GM12878 (cell line): ENCODE results near the gene FAM229A. TPM values are rescaled to one million over a fixed set of nuclear protein-coding genes. Genes with fewer than 3 reads are reported as not detected.

Source experiments
- ATAC-seq: fragments of 200-7000 bp; cut with Tn5 transposase; 3 replicates; pipeline ENCODE4 v1.9.1; 2020; ENCODE audit warnings: mild to moderate bottlenecking, moderate library complexity
- BruUV-seq: library from RNA; stranded (reverse); fragments of 400-500 nt; replicated peaks from 2 replicates; lab custom pipeline; 2021; lab: Mats Ljungman, UMichigan
- CTCF ChIA-PET: fragments of 300-600 bp; sonication (Branson Sonifier 250); formaldehyde crosslinking; extraction: SDS; loops from one replicate; lab custom pipeline; 2021; ENCODE audit warnings: inconsistent platforms; lab: Yijun Ruan, JAX
- POLR2A ChIA-PET: fragments of 350-600 bp; formaldehyde crosslinking; extraction: SDS; loops from one replicate; lab custom pipeline; 2021; ENCODE audit warnings: inconsistent platforms; lab: Charles Lee
- RAD21 ChIA-PET: fragments of 300-600 bp; sonication (Branson Sonifier 250); formaldehyde crosslinking; loops from one replicate; lab custom pipeline; 2023; ENCODE audit warnings: antibody characterized with exemption; ENCODE audit not compliant: unreplicated experiment; lab: Charles Lee
- SMC1A ChIA-PET: fragments of 300-600 bp; sonication (Branson Sonifier 250); formaldehyde crosslinking; loops from one replicate; lab custom pipeline; 2023; ENCODE audit not compliant: unreplicated experiment, uncharacterized antibody; lab: Charles Lee
- DNase-seq: peaks from one replicate; pipeline ENCODE4 v3.0.0-alpha.2; 2011; ENCODE audit warnings: low read depth, low spot score
- FAIRE-seq: peaks from 3 replicates; lab custom pipeline; 2011; peaks lifted over from hg19 to GRCh38; lab: Jason Lieb, UNC
- H2AFZ ChIP-seq: 2 replicates; pipeline ENCODE4 v1.6.0; 2011; ENCODE audit warnings: low read depth, low read length, control low read depth; ENCODE audit not compliant: control insufficient read depth
- H3K27ac ChIP-seq: 2 replicates; pipeline ENCODE4 v1.5.1; 2011; ENCODE audit warnings: control low read depth; ENCODE audit not compliant: control insufficient read depth, insufficient read depth
- H3K27me3 ChIP-seq, 2 experiments: replicated peaks in 1 of 2; 2 replicates each; pipeline versions ENCODE4 v1.6.0 to v1.6.1; 2011; ENCODE audit warnings: low read length in 1 of 2; ENCODE audit not compliant: control insufficient read depth in 2 of 2, insufficient read depth in 2 of 2
- H3K36me3 ChIP-seq, 2 experiments: 2 replicates each; pipeline ENCODE4 v1.5.1; 2011; ENCODE audit warnings: low read length in 1 of 2; ENCODE audit not compliant: control insufficient read depth in 2 of 2, insufficient read depth in 2 of 2
- H3K4me1 ChIP-seq: 2 replicates; pipeline ENCODE4 v1.6.1; 2011; ENCODE audit warnings: mild to moderate bottlenecking, low read length, moderate library complexity, mixed read lengths; ENCODE audit not compliant: control insufficient read depth, insufficient read depth
- H3K4me2 ChIP-seq: 2 replicates; pipeline ENCODE4 v1.6.0; 2011; ENCODE audit warnings: control low read depth; ENCODE audit not compliant: control insufficient read depth, insufficient read depth
- H3K4me3 ChIP-seq: fragments of 200-600 bp; sonication (generic); 2 replicates; pipeline ENCODE4 v1.5.1; 2016
- H3K79me2 ChIP-seq: 2 replicates; pipeline ENCODE4 v1.6.0; 2011; ENCODE audit warnings: low read length; ENCODE audit not compliant: control insufficient read depth, insufficient read depth
- H3K9ac ChIP-seq: 2 replicates; pipeline ENCODE4 v1.8.0; 2011; ENCODE audit warnings: low read length, control low read depth, mixed read lengths; ENCODE audit not compliant: control insufficient read depth, insufficient read depth
- H3K9me3 ChIP-seq: replicated peaks from 3 replicates; pipeline ENCODE4 v1.5.1; 2011; ENCODE audit warnings: mild to moderate bottlenecking, low read length; ENCODE audit not compliant: control insufficient read depth, insufficient read depth
- H4K20me1 ChIP-seq: 2 replicates; pipeline ENCODE4 v1.6.0; 2011; ENCODE audit not compliant: control insufficient read depth, insufficient read depth
- HSF1 ChIP-seq: fragments of 150-350 bp; IDR thresholded peaks from 2 replicates; pipeline ENCODE4 v1.6.1; 2014; ENCODE audit warnings: mild to moderate bottlenecking, low read depth, low read length
- IKZF1 ChIP-seq: fragments of 450-650 bp; conservative IDR thresholded peaks from 2 replicates; pipeline ENCODE4 v1.6.1; 2017; ENCODE audit warnings: antibody characterized with exemption, mild to moderate bottlenecking
- IRF5 ChIP-seq: fragments of 450-650 bp; IDR thresholded peaks from 2 replicates; pipeline ENCODE4 v1.6.1; 2017; ENCODE audit warnings: borderline replicate concordance
- MEF2A ChIP-seq: IDR thresholded peaks from 2 replicates; pipeline ENCODE4 v1.6.1; 2011; ENCODE audit warnings: low read depth, mild to moderate bottlenecking, low read length, moderate library complexity; ENCODE audit not compliant: insufficient read depth
- RUNX3 ChIP-seq: IDR thresholded peaks from 2 replicates; pipeline ENCODE4 v1.6.1; 2012; ENCODE audit warnings: low read length, inconsistent platforms
- SP1 ChIP-seq: IDR thresholded peaks from one replicate; pipeline ENCODE4 v1.6.1; 2011; ENCODE audit warnings: low read depth, low read length
- SUZ12 ChIP-seq: fragments of 200-600 bp; sonication (generic); IDR thresholded peaks from one replicate; pipeline ENCODE4 v1.6.1; 2018; ENCODE audit warnings: antibody characterized with exemption, mild to moderate bottlenecking; ENCODE audit not compliant: unreplicated experiment
- TAF1 ChIP-seq: IDR thresholded peaks from 2 replicates; pipeline ENCODE4 v1.6.1; 2011; ENCODE audit warnings: mild to moderate bottlenecking, low read depth, low read length, borderline replicate concordance
- ZBTB33 ChIP-seq: fragments of 450-650 bp; IDR thresholded peaks from 2 replicates; pipeline ENCODE4 v1.6.1; 2017; ENCODE audit warnings: mild to moderate bottlenecking
- ZNF207 ChIP-seq: fragments of 450-650 bp; IDR thresholded peaks from 2 replicates; pipeline ENCODE4 v1.6.1; 2014; ENCODE audit warnings: antibody characterized with exemption, mild to moderate bottlenecking, borderline replicate concordance
- WGBS: methylation state at CpG from one replicate; pipeline ENCODE4 v1.1.6; 2016; ENCODE audit warnings: low lambda C conversion rate; ENCODE audit not compliant: insufficient replicate concordance, insufficient coverage; ENCODE audit errors: missing lambda C conversion rate; 5-methylcytosine and 5-hydroxymethylcytosine counted together
- in situ Hi-C: fragments of 300-500 bp; cut with MboI; formaldehyde crosslinking; loops from 9 replicates; pipeline ENCODE4 v1.14.3; 2018; ENCODE audit warnings: mixed read lengths
- intact Hi-C: fragments of 100-400 bp; cut with micrococcal nuclease; formaldehyde crosslinking; loops from one replicate; pipeline ENCODE4 v1.14.2; 2022; ENCODE audit not compliant: unreplicated experiment
- polyA plus RNA-seq, 11 experiments: library from polyadenylated mRNA; depleted of rRNA in 4 of 11; unstranded in 6 of 11; stranded (reverse) in 5 of 11; fragments of >200 nt; fragmentation: Nextera tagmentation in 4 of 11; fragmentation: Illumina TruSeq in 1 of 11; extraction: Ambion mirVana in 4 of 11; extraction: Trizol in 1 of 11; gene quantifications; 1 replicate in 1 of 11; 2 replicates in 10 of 11; pipeline versions ENCODE4 v1.2.1 to v1.2.3, GENCODE V29; 2011 to 2016; ENCODE audit warnings: inconsistent platforms in 2 of 11, missing spikeins in 2 of 11, low read depth in 1 of 11
- total RNA-seq, 4 experiments: library from RNA; depleted of rRNA in 3 of 4; stranded (reverse); fragments of >200 nt in 3 of 4; fragmentation: Illumina TruSeq in 1 of 4; extraction: Trizol in 1 of 4; gene quantifications; 2 replicates each; pipeline versions ENCODE4 v1.2.1 to v1.2.3, GENCODE V29; 2013 to 2021

Gene FAM229A
- total and polyA plus RNA-seq, 10 of the 15 experiments (the other 5 are each of a cell fraction or from before 2014, with no cell fraction given) = 0.02 to 5.3 (median 1.4) TPM; not detected in 1

- ATAC-seq (no peak), DNase-seq (no peak), FAIRE-seq (no peak)
- Histone ChIP-seq H3K4me3 (no peak overlapping the region), H3K27me3 (no peaks in the 10 kb centered on the region), H3K27ac (no peak overlapping the region), H3K9ac (no peak overlapping the region), H3K4me1 (no peaks in the 10 kb centered on the region), H4K20me1 (no peaks in the 10 kb centered on the region), H3K9me3 (no peaks in the 10 kb centered on the region; the same call in 2 of the 3 replicates), H3K4me2 (no peak overlapping the region)
- RAD21 ChIA-PET = interaction anchor here (0.7 to 3.4 kb wide), 8 partner anchors 16 to 473 kb away, joined by 3 to 16 read pairs (median 3); partner anchors contain the start of gene MARCKSL1
- CTCF ChIA-PET = interaction anchor here (0.8 to 7.4 kb wide), 17 partner anchors 9 to 374 kb away, joined by 3 to 87 read pairs (median 5); partner anchors contain the start of gene FAM167B
- BruUV-seq = no TSS peak
- intact Hi-C loops = loop anchor here (2.0 to 5.0 kb wide), 3 partner anchors 97 to 473 kb away; no protein-coding TSS in a partner anchor
- TF ChIP-seq HSF1 = no peak
- TF ChIP-seq, all 136 proteins: peak for 0
- Histone ChIP-seq H2AFZ (no peak overlapping the region), H3K79me2 (no peaks in the 10 kb centered on the region), H3K36me3 (no peaks in the 10 kb centered on the region)
- in situ Hi-C loops = no loop called here
- ChIA-PET SMC1A (interaction anchor here (0.7 to 2.6 kb wide), 11 partner anchors 11 to 270 kb away, joined by 3 to 14 read pairs (median 4); partner anchors contain the start of gene MARCKSL1), POLR2A (interaction anchor here (0.6 to 1.2 kb wide), 4 partner anchors 63 to 362 kb away, joined by 3 to 9 read pairs (median 6); no protein-coding TSS in a partner anchor)
- 3% methylated on average over 4 of the region's 4 CpGs for WGBS
Observed at GRCh38 chr1:32399843-32400242, 37.6 kb upstream of the FAM229A start.

- H3K79me2 ChIP-seq = peaks cover 8% of the 10 kb centered on the region
- in situ Hi-C loops = no loop called here
- TF ChIP-seq ZBTB33 (no peak), TAF1 (no peak), ZNF207 (no peak), SP1 (no peak), IRF5 (no peak), RUNX3 (no peak), SUZ12 (no peak), MEF2A (no peak), IKZF1 (no peak)
- H3K27ac ChIP-seq = no peak overlapping the region
- no peaks in the 10 kb centered on the region for H3K36me3 ChIP-seq
- POLR2A ChIA-PET = interaction anchor here (0.6 to 1.2 kb wide), 2 partner anchors 20 to 61 kb away, joined by 3 read pairs; no protein-coding TSS in a partner anchor
- no peaks in the 10 kb centered on the region; the same call in 2 of the 3 replicates for H3K9me3 ChIP-seq
- DNase-seq (no peak), ATAC-seq (no peak), FAIRE-seq (no peak)
- SMC1A ChIA-PET = interaction anchor here (0.7 to 1.9 kb wide), 3 partner anchors 13 to 65 kb away, joined by 3 to 4 read pairs (median 3); no protein-coding TSS in a partner anchor
- WGBS = 5% methylated on average over 2 of the region's 2 CpGs
- no peak overlapping the region for H2AFZ ChIP-seq
- CTCF ChIA-PET = interaction anchor here (0.9 to 7.4 kb wide), 6 partner anchors 10 to 183 kb away, joined by 3 to 87 read pairs (median 10); partner anchors contain the start of gene FAM167B
- no TSS peak for BruUV-seq
- no peaks in the 10 kb centered on the region for H3K4me1 ChIP-seq
- H3K27me3 ChIP-seq = no peaks in the 10 kb centered on the region
- H4K20me1 ChIP-seq = no peaks in the 10 kb centered on the region
- no peak overlapping the region for H3K4me3 ChIP-seq
- no peak overlapping the region for H3K9ac ChIP-seq
- intact Hi-C loops = no loop called here
- H3K4me2 ChIP-seq = no peak overlapping the region
- RAD21 ChIA-PET = interaction anchor here (2.3 kb wide), 1 partner anchor 62 kb away, joined by 8 read pairs; the partner anchor contains the start of gene MARCKSL1
Observed at GRCh38 chr1:32398401-32398800, 36.1 kb upstream of the FAM229A start.
